ENCODE data around the gene ATP6V0B.

The ATP6V0B gene

DNA sequence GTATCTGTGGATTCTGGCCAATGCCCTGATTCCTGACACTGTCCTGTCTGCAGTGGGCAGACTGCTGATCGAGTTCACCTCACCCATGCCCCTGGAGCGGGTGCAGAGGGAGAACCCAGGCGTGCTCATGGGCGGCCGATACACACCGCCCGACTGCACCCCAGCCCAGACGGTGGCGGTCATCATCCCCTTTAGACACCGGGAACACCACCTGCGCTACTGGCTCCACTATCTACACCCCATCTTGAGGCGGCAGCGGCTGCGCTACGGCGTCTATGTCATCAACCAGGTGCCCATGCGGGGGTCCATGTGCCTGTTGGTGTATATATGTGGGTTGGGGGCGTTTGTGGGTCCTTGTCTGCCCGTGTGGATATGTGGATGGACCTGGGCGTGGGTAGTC lies 6.9 kb downstream of the ATP6V0B start:
- Histone ChIP-seq H3K36me3 (peaks cover 65% of the 10 kb centered on the region), H3K27ac (no peak overlapping the region), H3K9me3 (ENCODE audit: severe bottlenecking) (no peaks in the 10 kb centered on the region), H3K4me3 (ENCODE audit: low read depth, low read length) (no peak overlapping the region), H3K27me3 (ENCODE audit: insufficient read depth, low read depth, severe bottlenecking) (no peaks in the 10 kb centered on the region)
- TF ChIP-seq, protein P1, sequence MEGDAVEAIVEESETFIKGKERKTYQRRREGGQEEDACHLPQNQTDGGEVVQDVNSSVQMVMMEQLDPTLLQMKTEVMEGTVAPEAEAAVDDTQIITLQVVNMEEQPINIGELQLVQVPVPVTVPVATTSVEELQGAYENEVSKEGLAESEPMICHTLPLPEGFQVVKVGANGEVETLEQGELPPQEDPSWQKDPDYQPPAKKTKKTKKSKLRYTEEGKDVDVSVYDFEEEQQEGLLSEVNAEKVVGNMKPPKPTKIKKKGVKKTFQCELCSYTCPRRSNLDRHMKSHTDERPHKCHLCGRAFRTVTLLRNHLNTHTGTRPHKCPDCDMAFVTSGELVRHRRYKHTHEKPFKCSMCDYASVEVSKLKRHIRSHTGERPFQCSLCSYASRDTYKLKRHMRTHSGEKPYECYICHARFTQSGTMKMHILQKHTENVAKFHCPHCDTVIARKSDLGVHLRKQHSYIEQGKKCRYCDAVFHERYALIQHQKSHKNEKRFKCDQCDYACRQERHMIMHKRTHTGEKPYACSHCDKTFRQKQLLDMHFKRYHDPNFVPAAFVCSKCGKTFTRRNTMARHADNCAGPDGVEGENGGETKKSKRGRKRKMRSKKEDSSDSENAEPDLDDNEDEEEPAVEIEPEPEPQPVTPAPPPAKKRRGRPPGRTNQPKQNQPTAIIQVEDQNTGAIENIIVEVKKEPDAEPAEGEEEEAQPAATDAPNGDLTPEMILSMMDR (IDR thresholded peaks at IDR 0.05; ENCODE audit: low read depth, low read length), result no peak
- DNase-seq, result no peak

GRCh38 chr1:43982241-43982640 lies 7.5 kb downstream of the ATP6V0B start:
- DNase-seq, result no peak
- peaks cover 62% of the 10 kb centered on the region for H3K36me3 ChIP-seq

GRCh38 chr1:43982808-43983207 lies 8.0 kb downstream of the ATP6V0B start:
- Histone ChIP-seq H3K36me3 (peaks cover 60% of the 10 kb centered on the region), H3K4me3 (ENCODE audit: low read depth, low read length) (no peak overlapping the region), H3K9me3 (ENCODE audit: severe bottlenecking) (no peaks in the 10 kb centered on the region), H3K27me3 (ENCODE audit: insufficient read depth, low read depth, severe bottlenecking) (no peaks in the 10 kb centered on the region), H3K27ac (no peak overlapping the region)
- DNase-seq, result no peak
- TF ChIP-seq, protein P1 (IDR thresholded peaks at IDR 0.05; ENCODE audit: low read depth, low read length), result no peak

More at GRCh38 chr1:43982241-43982640, 7.5 kb downstream of the ATP6V0B start:
- Histone ChIP-seq H3K4me3 (ENCODE audit: low read depth, low read length) (no peak overlapping the region), H3K27me3 (ENCODE audit: insufficient read depth, low read depth, severe bottlenecking) (no peaks in the 10 kb centered on the region), H3K27ac (no peak overlapping the region), H3K9me3 (ENCODE audit: severe bottlenecking) (no peaks in the 10 kb centered on the region)
- TF ChIP-seq, protein P1 (IDR thresholded peaks at IDR 0.05; ENCODE audit: low read depth, low read length), result no peak

DNA sequence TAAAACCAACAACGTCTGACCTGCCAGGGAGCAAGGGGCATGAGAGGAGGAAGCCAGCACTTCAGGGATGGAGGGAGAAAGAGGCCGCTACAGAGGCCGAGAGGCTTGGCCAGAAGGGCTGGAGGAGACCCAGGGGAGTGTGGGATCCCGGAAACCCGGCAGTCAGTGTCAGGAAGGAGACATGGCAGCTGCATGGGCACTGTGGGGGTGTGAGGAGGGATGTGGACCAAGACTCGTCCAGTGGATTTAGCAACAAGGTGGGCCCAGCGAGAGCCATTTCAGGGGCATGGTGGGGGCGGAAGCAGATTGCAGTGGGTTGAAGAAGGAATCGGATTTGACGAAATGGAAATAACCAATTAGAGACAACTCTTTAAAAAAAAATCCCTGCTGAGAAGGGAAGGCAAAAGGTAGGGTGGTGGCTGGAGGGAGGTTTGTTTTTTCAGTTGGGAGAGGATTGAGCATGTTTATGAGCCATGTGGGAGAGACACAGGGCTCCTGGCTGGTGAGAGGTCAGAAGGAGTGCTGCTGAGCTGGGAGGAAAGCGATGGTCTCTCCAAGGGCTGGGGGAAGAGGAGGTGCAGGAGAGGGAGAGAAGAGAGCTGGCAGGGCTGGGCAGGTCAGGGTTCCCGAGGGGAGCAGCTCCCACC lies 8.6 kb downstream of the ATP6V0B start:
- no peak for DNase-seq
- Histone ChIP-seq H3K9me3 (ENCODE audit: severe bottlenecking) (no peaks in the 10 kb centered on the region), H3K4me3 (ENCODE audit: low read depth, low read length) (no peak overlapping the region), H3K27me3 (ENCODE audit: insufficient read depth, low read depth, severe bottlenecking) (no peaks in the 10 kb centered on the region), H3K36me3 (peaks cover 54% of the 10 kb centered on the region), H3K27ac (no peak overlapping the region)
- TF ChIP-seq, protein P1 (IDR thresholded peaks at IDR 0.05; ENCODE audit: low read depth, low read length), result no peak

DNA sequence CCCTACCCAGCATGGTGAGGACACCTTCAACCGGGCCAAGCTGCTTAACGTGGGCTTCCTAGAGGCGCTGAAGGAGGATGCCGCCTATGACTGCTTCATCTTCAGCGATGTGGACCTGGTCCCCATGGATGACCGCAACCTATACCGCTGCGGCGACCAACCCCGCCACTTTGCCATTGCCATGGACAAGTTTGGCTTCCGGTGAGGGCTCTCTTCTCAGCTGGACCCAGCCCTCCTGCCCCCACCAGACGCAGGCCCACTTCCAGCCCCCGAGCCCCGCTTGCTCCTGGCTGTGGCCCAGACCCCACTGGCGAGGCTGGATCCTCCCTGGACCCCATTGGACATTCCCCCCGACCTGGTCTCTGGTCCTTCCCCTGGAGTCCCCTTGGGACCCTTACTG lies 10.1 kb downstream of the ATP6V0B start:
- Histone ChIP-seq H3K9me3 (ENCODE audit: severe bottlenecking) (no peaks in the 10 kb centered on the region), H3K27ac (no peak overlapping the region), H3K36me3 (peaks cover 54% of the 10 kb centered on the region), H3K27me3 (ENCODE audit: insufficient read depth, low read depth, severe bottlenecking) (no peaks in the 10 kb centered on the region), H3K4me3 (ENCODE audit: low read depth, low read length) (no peak overlapping the region)
- DNase-seq, result no peak
- TF ChIP-seq, protein P1 (IDR thresholded peaks at IDR 0.05; ENCODE audit: low read depth, low read length), result no peak

Measured in WERI-Rb-1 (cell line).